GM13976 (cell line): ENCODE results near the gene EPHB2.

Source experiments
- DNase-seq: peaks from one replicate; pipeline ENCODE4 v3.0.0; 2012; ENCODE audit warnings: low spot score
- CTCF ChIP-seq: IDR thresholded peaks from 2 replicates; pipeline ENCODE4 v1.5.1; 2012; ENCODE audit warnings: borderline replicate concordance, mild to moderate bottlenecking; ENCODE audit not compliant: insufficient read depth; ENCODE audit errors: extremely low read depth, missing control alignments, control extremely low read depth
- in situ Hi-C: fragments of 300-500 bp; cut with MboI; formaldehyde crosslinking; loops from one replicate; pipeline ENCODE4 v1.12.0; 2022; ENCODE audit warnings: low sequenced_read_pairs, mixed read lengths, inconsistent platforms; ENCODE audit not compliant: unreplicated experiment

Gene EPHB2

GRCh38 chr1:22847249-22847648 is 136.6 kb downstream of the EPHB2 start:
- in situ Hi-C loops: no loop called here
- no peak for DNase-seq
- no peak for TF ChIP-seq CTCF

- no peak for TF ChIP-seq CTCF
- DNase-seq: no peak
- in situ Hi-C loops: no loop called here
Observed at GRCh38 chr1:22847709-22848108, 137.1 kb downstream of the EPHB2 start.

GRCh38 chr1:22848405-22848804 is 137.8 kb downstream of the EPHB2 start:
- in situ Hi-C loops: no loop called here
- no peak for TF ChIP-seq CTCF
- DNase-seq: no peak

- no peak for TF ChIP-seq CTCF
- DNase-seq: no peak
- in situ Hi-C loops: no loop called here
Observed at GRCh38 chr1:22849770-22850169, 139.1 kb downstream of the EPHB2 start.

- no peak for TF ChIP-seq CTCF
- in situ Hi-C loops: no loop called here
- DNase-seq: no peak
Observed at GRCh38 chr1:22850281-22850680, 139.6 kb downstream of the EPHB2 start.

GRCh38 chr1:22850681-22851080 is 140.0 kb downstream of the EPHB2 start:
- no peak for TF ChIP-seq CTCF
- no peak for DNase-seq
- in situ Hi-C loops: no loop called here

- no peak for TF ChIP-seq CTCF
- no peak for DNase-seq
- in situ Hi-C loops: no loop called here
Observed at GRCh38 chr1:22851517-22851916, 140.9 kb downstream of the EPHB2 start.
